Left lung (tissue), 10 donors: ENCODE data around the gene SLC24A5. TPM values are rescaled to one million over a fixed set of nuclear protein-coding genes. Genes with fewer than 3 reads are reported as not detected.

Experiments
- ATAC-seq: fragments of 200-7000 bp; cut with Tn5 transposase; one replicate; pipeline ENCODE4 v1.9.1; 2020; ENCODE audit warnings: moderate library complexity
- DNase-seq, 4 donors: peaks; one replicate each; pipeline ENCODE4 v3.0.0-alpha.2; 2013 to 2020
- H3K27ac ChIP-seq, 2 donors: fragments of 200-600 bp; sonication (generic) in 1 of 2; one replicate each; pipeline versions ENCODE4 v1.5.0 to v1.8.0; 2020 to 2021
- H3K27me3 ChIP-seq, 2 donors: fragments of 200-600 bp; sonication (generic) in 1 of 2; one replicate each; pipeline versions ENCODE4 v1.5.0 to v1.8.0; 2020 to 2021
- H3K36me3 ChIP-seq, 2 donors: fragments of 200-600 bp; sonication (generic) in 1 of 2; one replicate each; pipeline versions ENCODE4 v1.5.0 to v1.8.0; 2020 to 2021
- H3K4me1 ChIP-seq, 2 donors: fragments of 200-600 bp; one replicate each; pipeline ENCODE4 v1.8.0; 2021
- H3K4me3 ChIP-seq, 2 donors: fragments of 200-600 bp; sonication (generic) in 1 of 2; one replicate each; pipeline versions ENCODE4 v1.5.0 to v1.8.0; 2020 to 2021; ENCODE audit warnings: mild to moderate bottlenecking in 1 of 2
- H3K9me3 ChIP-seq, 2 donors: fragments of 200-600 bp; sonication (generic) in 1 of 2; one replicate each; pipeline versions ENCODE4 v1.5.0 to v1.8.0; 2020 to 2021
- CTCF ChIP-seq, 2 donors: fragments of 200-600 bp; sonication (generic) in 1 of 2; IDR thresholded peaks; one replicate each; pipeline versions ENCODE4 v1.5.0 to v1.8.0; 2021; ENCODE audit warnings: antibody characterized with exemption in 2 of 2
- intact Hi-C, 2 donors: fragments of 100-400 bp; cut with DNase I; formaldehyde crosslinking; loops; one replicate each; pipeline versions ENCODE4 v1.11.2 to v1.14.2; 2022
- polyA plus RNA-seq, 6 donors: library from polyadenylated mRNA; unstranded; fragments of 120-200 nt; gene quantifications; one replicate each; pipeline ENCODE4 v1.2.1, GENCODE V29; 2013; ENCODE audit not compliant: insufficient read length in 6 of 6
- total RNA-seq, 2 donors: library from RNA; stranded (reverse); fragmentation: NEBNext Ultra II Directional; extraction: Animal tissue kit (Norgen Biotek cat#: 25700); gene quantifications; one replicate each; pipeline ENCODE4 v1.2.1, GENCODE V29; 2021
- donor health status: DM: no; HTN: yes; CAD: no.
- donor health status: DM: no; HTN: no; CAD: no.

SLC24A5 gene
- total and polyA plus RNA-seq, 8 donors = 0.14 to 6.5 (median 0.47) TPM; not detected in 1

GRCh38 chr15:48186271-48186670 is 65.5 kb downstream of the SLC24A5 start:
- Histone ChIP-seq H3K36me3 (no peaks in the 10 kb centered on the region), H3K9me3 (no peaks in the 10 kb centered on the region), H3K27ac (no peak overlapping the region), H3K4me3 (no peak overlapping the region), H3K27me3 (peaks cover 0 to 4% of the 10 kb centered on the region in 2 donors), H3K4me1 (no peaks in the 10 kb centered on the region)
- intact Hi-C loops = no loop called here
- no peak for ATAC-seq
- DNase-seq = no peak
- TF ChIP-seq CTCF (IDR thresholded peaks at IDR 0.05) = no peak

DNA sequence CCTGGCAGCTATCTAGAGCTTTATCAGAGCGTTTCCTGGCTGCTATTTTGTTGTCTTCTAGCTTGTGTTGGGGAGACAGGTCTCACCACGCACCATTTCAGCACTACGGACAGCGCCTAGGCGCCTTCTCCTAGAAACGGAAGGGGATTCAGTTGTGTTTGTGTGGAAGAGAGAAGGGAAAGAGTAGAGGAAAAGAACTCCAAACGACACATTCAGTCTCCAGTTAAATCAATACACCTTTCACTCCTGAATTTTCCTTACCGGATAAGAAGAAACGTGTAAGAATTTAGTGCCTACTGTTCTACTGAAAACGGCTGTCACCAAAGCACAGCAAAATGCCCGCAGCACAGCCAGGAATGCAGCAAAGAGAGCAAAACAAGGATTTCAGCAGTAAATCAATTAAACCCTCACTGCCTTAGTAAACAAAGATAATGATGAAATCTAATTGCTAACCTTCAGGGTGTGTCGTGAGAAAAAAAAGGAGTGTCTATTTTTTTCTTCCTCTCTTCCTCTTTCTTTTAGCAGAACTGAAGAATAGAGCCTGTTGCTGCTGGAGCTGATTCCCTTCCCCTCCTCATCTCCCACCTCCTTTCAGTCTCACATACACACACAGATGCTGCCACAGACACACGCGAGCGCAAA is 70.3 kb downstream of the SLC24A5 start:
- intact Hi-C loops = no loop called here
- Histone ChIP-seq H3K36me3 (no peaks in the 10 kb centered on the region), H3K9me3 (no peaks in the 10 kb centered on the region), H3K4me3 (no peak overlapping the region), H3K4me1 (no peaks in the 10 kb centered on the region), H3K27ac (no peak overlapping the region), H3K27me3 (peaks cover 6 to 36% of the 10 kb centered on the region in 2 donors)
- ATAC-seq = peak; percentile 85
- TF ChIP-seq CTCF (IDR thresholded peaks at IDR 0.05) = no peak
- peak; percentile 62 to 86 (median 77) for DNase-seq

DNA sequence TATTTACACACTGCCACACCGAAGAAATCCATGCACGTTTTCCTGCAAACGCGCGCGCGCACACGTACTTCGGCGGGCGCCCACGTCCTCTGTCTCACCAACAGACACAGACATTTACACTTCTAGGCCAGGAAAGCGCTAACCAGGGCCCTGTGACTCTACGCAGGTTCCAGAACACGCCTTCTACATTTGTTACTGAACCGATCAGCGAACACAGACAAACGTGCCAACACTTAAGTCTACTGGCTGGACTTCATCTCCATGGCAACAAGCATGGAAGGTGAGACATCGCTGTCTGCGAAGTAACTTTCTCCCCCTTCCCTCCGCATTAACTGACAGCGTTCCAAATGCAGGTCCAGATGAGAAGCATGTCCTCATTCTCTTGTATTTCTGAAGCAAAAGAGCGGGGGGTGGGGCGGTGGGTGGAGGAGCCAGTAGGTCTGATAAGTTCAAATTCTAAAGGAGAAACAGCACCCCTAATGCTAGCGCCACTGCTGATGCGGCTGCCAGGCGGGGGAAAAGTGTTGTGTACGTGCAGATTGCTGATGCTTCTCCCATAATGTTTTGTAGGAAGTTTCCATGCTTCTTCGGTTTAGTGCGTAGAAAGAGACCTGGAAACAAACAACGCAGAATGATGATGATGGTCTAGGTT is 70.9 kb downstream of the SLC24A5 start, which contains the start of gene CTXN2:
Gene CTXN2 (plus strand): TSS at position 92 of the 652 bp plus-strand sequence. CDS start 9,636 bp downstream, outside the sequence.
- H3K36me3 ChIP-seq = no peaks in the 10 kb centered on the region
- H3K27ac ChIP-seq = no peak within 1 kb of the TSS
- no peaks in the 10 kb centered on the region for H3K4me1 ChIP-seq
- no peak within 1 kb of the TSS for H3K4me3 ChIP-seq
- TF ChIP-seq CTCF (IDR thresholded peaks at IDR 0.05) = no peak
- H3K9me3 ChIP-seq = no peaks in the 10 kb centered on the region
- ATAC-seq (no peak), DNase-seq (peak in 2 of 4 donors; percentile 0 to 43)
- intact Hi-C loops = no loop called here
- H3K27me3 ChIP-seq = peaks cover 6 to 36% of the 10 kb centered on the region in 2 donors

Other genes starting within 250 kb of the SLC24A5 start
- gene MYEF2, start 57.3 kb downstream of the SLC24A5 start, total RNA-seq = 10 to 100 TPM; 19.7 to 25.4 TPM
- 10 to 100 TPM; 45.8 to 67.3 (median 54.8) TPM for gene MYEF2, start 57.3 kb downstream of the SLC24A5 start, polyA plus RNA-seq
- gene CTXN2, start 70.7 kb downstream of the SLC24A5 start, total RNA-seq = not detected
- gene CTXN2, start 70.7 kb downstream of the SLC24A5 start, polyA plus RNA-seq = not detected
- gene SLC12A1, start 85.3 kb downstream of the SLC24A5 start, total RNA-seq = not detected
- 1 to 10 TPM in 2 of 6 donors, under 1 TPM in 4; 0.26 to 3.6 (median 0.83) TPM for gene SLC12A1, start 85.3 kb downstream of the SLC24A5 start, polyA plus RNA-seq
- gene DUT, start 210.4 kb downstream of the SLC24A5 start, total RNA-seq = 10 to 100 TPM; 78.0 to 78.9 TPM
- 100 to 1,000 TPM; 142 to 176 (median 167) TPM for gene DUT, start 210.4 kb downstream of the SLC24A5 start, polyA plus RNA-seq